ENCODE measurements around the gene CLASP1. TPM values are rescaled to one million over a fixed set of nuclear protein-coding genes. Genes with fewer than 3 reads are reported as not detected.

Gene CLASP1
- total and polyA plus RNA-seq, 2 experiments from 2014 or later = 20.1 to 45.9 TPM

DNA sequence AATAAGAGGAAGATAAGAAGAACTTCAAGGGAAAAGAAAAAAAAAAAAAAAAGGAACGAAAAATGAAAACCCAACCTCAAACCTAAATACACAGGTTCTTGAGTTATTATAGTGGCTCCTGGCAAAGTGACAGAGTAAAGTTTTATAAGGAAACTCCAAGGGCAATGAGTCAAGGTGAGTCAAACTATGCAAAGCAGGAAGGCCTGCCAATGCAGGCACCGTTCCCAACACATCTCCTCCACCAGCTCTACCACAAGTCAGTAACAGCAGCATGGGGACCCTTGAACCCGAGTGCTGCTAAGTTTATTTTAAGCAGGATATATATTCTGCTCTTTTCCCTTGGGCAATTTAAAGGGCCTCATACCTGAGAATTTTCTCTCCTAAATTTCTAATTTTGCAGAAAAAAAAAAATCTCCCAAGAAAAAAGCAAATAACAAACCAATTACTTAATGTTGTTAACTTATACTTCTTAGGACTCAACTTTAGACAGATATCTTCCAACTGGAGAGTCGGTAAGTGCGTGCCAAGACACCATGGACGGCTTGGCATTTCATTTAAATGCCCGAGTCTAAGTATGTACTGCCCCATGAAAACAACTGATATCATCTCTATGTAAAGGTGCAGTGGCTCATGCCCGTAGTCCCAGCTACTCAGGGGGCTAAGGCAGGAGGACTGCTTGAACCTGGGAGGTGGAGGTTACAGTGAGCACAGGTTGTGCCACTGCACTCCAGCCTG is 288.5 kb downstream of the CLASP1 start:
- Histone ChIP-seq H3K4me1 (ENCODE audit: insufficient read depth) (peaks cover 2% of the 10 kb centered on the region), H3K36me3 (replicated peaks; ENCODE audit: insufficient read depth, low read depth) (no peaks in the 10 kb centered on the region), H3K79me2 (no peaks in the 10 kb centered on the region), H3K4me3 (no peak overlapping the region), H3K27ac (no peak overlapping the region), H3K9me3 (ENCODE audit: low read depth) (no peaks in the 10 kb centered on the region), H4K20me1 (ENCODE audit: insufficient read depth, poor library complexity, severe bottlenecking) (no peaks in the 10 kb centered on the region), H3K9me2 (replicated peaks; ENCODE audit: insufficient read depth) (no peaks in the 10 kb centered on the region), H2AFZ (no peak overlapping the region), H3K27me3 (no peaks in the 10 kb centered on the region), H3K4me2 (no peak overlapping the region)
- WGBS (ENCODE audit: low lambda C conversion rate, missing lambda C conversion rate) = 95% methylated on average over 8 of the region's 8 CpGs
- no peak for TF ChIP-seq EZH2phosphoT487 (IDR thresholded peaks at IDR 0.05; ENCODE audit: low read depth, severe bottlenecking, unreplicated experiment)
- TF ChIP-seq, protein P1, sequence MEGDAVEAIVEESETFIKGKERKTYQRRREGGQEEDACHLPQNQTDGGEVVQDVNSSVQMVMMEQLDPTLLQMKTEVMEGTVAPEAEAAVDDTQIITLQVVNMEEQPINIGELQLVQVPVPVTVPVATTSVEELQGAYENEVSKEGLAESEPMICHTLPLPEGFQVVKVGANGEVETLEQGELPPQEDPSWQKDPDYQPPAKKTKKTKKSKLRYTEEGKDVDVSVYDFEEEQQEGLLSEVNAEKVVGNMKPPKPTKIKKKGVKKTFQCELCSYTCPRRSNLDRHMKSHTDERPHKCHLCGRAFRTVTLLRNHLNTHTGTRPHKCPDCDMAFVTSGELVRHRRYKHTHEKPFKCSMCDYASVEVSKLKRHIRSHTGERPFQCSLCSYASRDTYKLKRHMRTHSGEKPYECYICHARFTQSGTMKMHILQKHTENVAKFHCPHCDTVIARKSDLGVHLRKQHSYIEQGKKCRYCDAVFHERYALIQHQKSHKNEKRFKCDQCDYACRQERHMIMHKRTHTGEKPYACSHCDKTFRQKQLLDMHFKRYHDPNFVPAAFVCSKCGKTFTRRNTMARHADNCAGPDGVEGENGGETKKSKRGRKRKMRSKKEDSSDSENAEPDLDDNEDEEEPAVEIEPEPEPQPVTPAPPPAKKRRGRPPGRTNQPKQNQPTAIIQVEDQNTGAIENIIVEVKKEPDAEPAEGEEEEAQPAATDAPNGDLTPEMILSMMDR (IDR thresholded peaks at IDR 0.05; ENCODE audit: poor library complexity) = no peak
- DNase-seq (ENCODE audit: low spot score) = no peak

DNA sequence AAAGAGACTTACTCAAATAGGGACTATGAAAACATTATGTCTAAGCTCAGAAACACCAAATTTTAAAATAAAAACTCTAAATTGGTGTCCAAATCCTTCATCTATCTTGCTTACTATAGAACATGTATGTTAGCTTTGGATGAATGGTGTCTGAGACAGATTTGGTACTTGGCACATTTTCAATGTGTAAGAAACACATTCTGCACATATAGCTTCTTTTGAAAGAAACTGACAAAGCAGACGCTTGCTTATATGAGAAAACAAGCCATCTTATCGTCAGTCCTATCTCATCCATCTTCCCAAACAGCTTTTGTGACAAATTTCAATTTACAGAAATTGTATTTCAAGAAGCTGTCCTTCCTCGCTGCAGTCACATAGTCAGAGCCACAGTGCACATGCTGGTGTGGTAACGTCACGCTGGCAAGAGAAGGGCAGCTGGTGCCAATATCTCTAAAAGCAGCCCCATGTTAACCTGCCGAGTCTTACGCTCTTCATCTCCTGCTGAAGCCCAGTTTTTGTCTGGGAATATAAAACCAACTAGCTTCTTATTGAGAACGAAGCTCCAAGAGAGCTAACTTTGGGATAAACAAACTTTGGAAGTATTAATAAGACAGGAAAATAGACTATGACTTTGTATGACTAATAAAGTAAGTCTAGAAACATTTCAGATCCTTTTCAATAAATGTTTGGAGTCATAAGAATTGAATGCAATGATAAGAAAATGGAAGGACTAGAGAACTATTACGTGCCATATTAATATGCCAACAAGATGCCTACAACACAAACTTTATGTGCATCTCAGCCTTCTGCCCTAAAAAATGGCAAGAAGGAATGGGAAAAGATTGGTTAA is 289.3 kb downstream of the CLASP1 start:
- no peak overlapping the region for H3K4me2 ChIP-seq
- H3K27ac ChIP-seq = no peak overlapping the region
- no peaks in the 10 kb centered on the region for H4K20me1 ChIP-seq (ENCODE audit: insufficient read depth, poor library complexity, severe bottlenecking)

DNA sequence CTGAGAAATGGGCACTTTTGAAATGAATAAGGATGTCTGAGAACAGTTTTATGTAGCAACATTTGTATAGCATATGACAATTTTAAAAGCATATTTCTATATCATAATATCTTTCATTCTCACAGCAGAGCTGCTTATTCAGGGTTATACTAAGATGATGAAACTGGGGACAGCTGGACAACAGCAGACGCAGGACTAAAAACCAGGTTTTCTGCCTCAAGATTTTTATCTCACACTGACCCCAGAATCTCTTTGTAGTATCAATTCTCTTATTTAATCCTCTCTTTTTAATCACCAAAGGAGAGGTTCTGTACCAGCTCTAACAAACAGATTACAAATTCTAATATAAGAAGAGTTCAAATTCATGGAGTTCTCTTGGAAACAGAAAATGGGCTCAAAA is 290.1 kb downstream of the CLASP1 start:
- H3K4me2 ChIP-seq = no peak overlapping the region
- no peak for DNase-seq (ENCODE audit: low spot score)
- H3K4me1 ChIP-seq (ENCODE audit: insufficient read depth) = peaks cover 15% of the 10 kb centered on the region
- H3K9me3 ChIP-seq (ENCODE audit: low read depth) = no peaks in the 10 kb centered on the region
- H3K27ac ChIP-seq = no peak overlapping the region
- H3K27me3 ChIP-seq = no peaks in the 10 kb centered on the region
- no peak for TF ChIP-seq EZH2phosphoT487 (IDR thresholded peaks at IDR 0.05; ENCODE audit: low read depth, severe bottlenecking, unreplicated experiment)
- TF ChIP-seq EZH2 (IDR thresholded peaks at IDR 0.05; ENCODE audit: borderline replicate concordance) = no peak
- TF ChIP-seq, protein P1 (IDR thresholded peaks at IDR 0.05; ENCODE audit: poor library complexity) = no peak
- H3K79me2 ChIP-seq = no peaks in the 10 kb centered on the region
- H4K20me1 ChIP-seq (ENCODE audit: insufficient read depth, poor library complexity, severe bottlenecking) = no peaks in the 10 kb centered on the region
- no peaks in the 10 kb centered on the region for H3K36me3 ChIP-seq (replicated peaks; ENCODE audit: insufficient read depth, low read depth)
- no peaks in the 10 kb centered on the region for H3K9me2 ChIP-seq (replicated peaks; ENCODE audit: insufficient read depth)
- 91% methylated on average over 1 of the region's 1 CpG for WGBS (ENCODE audit: low lambda C conversion rate, missing lambda C conversion rate)
- H3K4me3 ChIP-seq = no peak overlapping the region
- no peak overlapping the region for H2AFZ ChIP-seq

More for the DNA sequence above, 289.3 kb downstream of the CLASP1 start:
- H2AFZ ChIP-seq = no peak overlapping the region
- no peaks in the 10 kb centered on the region for H3K9me2 ChIP-seq (replicated peaks; ENCODE audit: insufficient read depth)
- H3K79me2 ChIP-seq = no peaks in the 10 kb centered on the region
- no peak for DNase-seq (ENCODE audit: low spot score)
- no peaks in the 10 kb centered on the region for H3K36me3 ChIP-seq (replicated peaks; ENCODE audit: insufficient read depth, low read depth)
- peaks cover 10% of the 10 kb centered on the region for H3K4me1 ChIP-seq (ENCODE audit: insufficient read depth)
- H3K27me3 ChIP-seq = no peaks in the 10 kb centered on the region
- WGBS (ENCODE audit: low lambda C conversion rate, missing lambda C conversion rate) = 98% methylated on average over 9 of the region's 9 CpGs
- no peaks in the 10 kb centered on the region for H3K9me3 ChIP-seq (ENCODE audit: low read depth)
- TF ChIP-seq EZH2phosphoT487 (IDR thresholded peaks at IDR 0.05; ENCODE audit: low read depth, severe bottlenecking, unreplicated experiment) (no peak), EZH2 (IDR thresholded peaks at IDR 0.05; ENCODE audit: borderline replicate concordance) (no peak)
- TF ChIP-seq, protein P1 (IDR thresholded peaks at IDR 0.05; ENCODE audit: poor library complexity) = no peak
- H3K4me3 ChIP-seq = no peak overlapping the region

All from hepatocyte (in vitro differentiated cells).